Measurements from ENCODE around the gene HPD.
"Not testable (repeated sequence)": the region's sequence is repeated elsewhere in the genome, so short reads cannot be mapped to it uniquely, and the experiment has no call there.

HPD gene

DNA sequence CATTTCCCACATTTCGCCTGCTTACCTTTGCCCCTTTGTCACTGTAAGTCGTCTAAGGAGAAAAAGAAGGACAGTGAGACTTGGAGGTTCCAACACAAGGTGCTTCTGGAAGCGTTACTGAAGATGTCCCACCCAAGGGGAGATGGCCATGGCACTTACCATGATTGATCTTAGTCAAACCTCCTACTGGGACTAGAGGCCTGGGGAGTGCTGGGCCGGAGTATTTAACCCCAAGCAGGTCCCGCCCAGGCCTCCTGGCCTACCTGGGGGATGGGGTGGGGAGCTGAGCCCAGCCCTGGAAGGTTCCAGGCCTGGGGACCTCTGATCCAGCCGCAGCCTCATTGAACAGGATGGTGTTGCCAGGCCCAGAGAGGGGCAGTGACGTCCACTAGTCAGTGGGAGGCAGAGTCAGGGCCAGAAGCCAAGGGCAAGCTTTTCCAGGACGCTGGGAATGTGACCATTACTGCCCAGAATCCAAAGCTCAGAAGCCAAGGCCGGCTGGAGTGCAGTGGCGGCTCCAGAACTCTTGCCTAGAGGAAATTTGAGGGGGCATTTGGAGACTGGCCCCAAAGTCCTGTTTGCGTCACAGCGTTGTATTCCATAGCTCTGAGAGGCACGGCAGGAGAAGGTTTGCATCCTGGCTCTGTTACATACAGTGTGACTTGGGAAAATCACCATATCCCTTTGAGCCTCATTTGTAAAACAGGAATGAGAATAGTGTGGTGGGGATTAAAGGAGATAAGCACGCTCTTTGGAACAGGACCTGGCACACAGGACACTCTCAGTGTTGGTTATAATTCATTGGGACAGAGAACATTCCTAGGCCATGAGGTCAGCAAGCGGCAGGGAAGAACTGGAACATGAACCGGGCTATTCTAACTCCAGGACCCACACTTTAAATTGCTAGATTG is at the start of gene HPD:
TSS of gene HPD (minus strand) at position 198 of the 911 bp plus-strand sequence. CDS start at position 162, 36 bp downstream.
- Histone ChIP-seq H3K4me3 (ENCODE audit: low read depth in 1 of 2, low read length in 2 of 2) (no peak within 1 kb of the TSS), H3K36me3 (ENCODE audit: control insufficient read depth in 1 of 2, insufficient read depth in 2 of 2, low read length in 2 of 2) (no peaks in the 10 kb centered on the region), H3K27me3 (ENCODE audit: low read depth, low read length) (no peaks in the 10 kb centered on the region), H3K9me3 (ENCODE audit: control insufficient read depth in 1 of 2, low read length in 2 of 2) (no peaks in the 10 kb centered on the region), H3K4me1 (ENCODE audit: control insufficient read depth in 1 of 2, insufficient read depth in 2 of 2, low read length in 2 of 2) (peaks cover 3 to 13% of the 10 kb centered on the region in 2 donors), H3K27ac (ENCODE audit: low read length) (peak within 1 kb of the TSS; percentile 74)

- H3K9me3 ChIP-seq (ENCODE audit: control insufficient read depth in 1 of 2, low read length in 2 of 2): no peaks in the 10 kb centered on the region
- H3K27ac ChIP-seq (ENCODE audit: low read length): no peak overlapping the region
- H3K4me3 ChIP-seq (ENCODE audit: low read depth in 1 of 2, low read length in 2 of 2): no peak overlapping the region
- no peaks in the 10 kb centered on the region for H3K27me3 ChIP-seq (ENCODE audit: low read depth, low read length)
- peaks cover 36 to 62% of the 10 kb centered on the region in 2 donors for H3K36me3 ChIP-seq (ENCODE audit: control insufficient read depth in 1 of 2, insufficient read depth in 2 of 2, low read length in 2 of 2)
- H3K4me1 ChIP-seq (ENCODE audit: control insufficient read depth in 1 of 2, insufficient read depth in 2 of 2, low read length in 2 of 2): no peaks in the 10 kb centered on the region
These were observed 47.1 kb upstream of the HPD start for GRCh38 chr12:121905746-121906145.

DNA sequence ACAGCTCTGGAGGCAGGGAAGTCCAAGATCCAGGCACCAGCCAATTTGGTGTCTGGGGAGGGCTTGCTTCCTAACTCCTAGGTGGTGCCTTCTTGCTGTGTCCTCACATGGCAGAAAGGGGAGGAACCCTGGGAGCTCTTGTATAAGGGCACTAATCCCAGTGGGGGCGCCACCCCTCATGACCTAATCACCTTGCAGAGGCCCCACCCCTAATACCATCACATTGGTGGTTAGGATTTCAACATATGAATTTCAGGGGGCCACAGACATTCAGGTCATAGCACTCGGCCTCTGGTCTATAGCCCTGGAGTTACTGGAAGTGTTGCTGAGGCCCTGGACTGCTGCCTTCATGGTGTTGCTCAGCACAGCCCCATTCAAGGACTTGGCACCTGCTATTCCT is 44.5 kb upstream of the HPD start:
- Histone ChIP-seq H3K27me3 (ENCODE audit: low read depth, low read length) (no peaks in the 10 kb centered on the region), H3K36me3 (ENCODE audit: control insufficient read depth in 1 of 2, insufficient read depth in 2 of 2, low read length in 2 of 2) (peaks cover 42 to 65% of the 10 kb centered on the region in 2 donors), H3K4me3 (ENCODE audit: low read depth in 1 of 2, low read length in 2 of 2) (no peak overlapping the region), H3K9me3 (ENCODE audit: control insufficient read depth in 1 of 2, low read length in 2 of 2) (no peaks in the 10 kb centered on the region), H3K4me1 (ENCODE audit: control insufficient read depth in 1 of 2, insufficient read depth in 2 of 2, low read length in 2 of 2) (no peaks in the 10 kb centered on the region), H3K27ac (ENCODE audit: low read length) (no peak overlapping the region)

DNA sequence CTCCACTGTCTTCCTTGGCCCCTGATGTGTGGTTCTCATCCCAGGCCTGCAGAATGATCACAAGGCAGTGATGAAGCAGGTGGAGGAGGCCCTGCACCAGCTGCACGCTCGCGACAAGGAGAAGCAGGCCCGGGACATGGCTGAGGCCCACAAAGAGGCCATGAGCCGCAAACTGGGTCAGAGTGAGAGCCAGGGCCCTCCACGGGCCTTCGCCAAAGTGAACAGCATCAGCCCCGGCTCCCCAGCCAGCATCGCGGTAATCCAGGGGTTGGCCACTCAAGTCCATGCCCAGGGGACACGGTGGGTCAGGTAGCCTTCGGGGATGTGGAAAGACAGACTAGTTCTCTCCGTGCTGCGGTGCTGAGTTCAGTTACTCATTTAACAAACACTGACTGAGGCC is 40.9 kb upstream of the HPD start:
- H3K4me3 ChIP-seq (ENCODE audit: low read depth in 1 of 2, low read length in 2 of 2): no peak overlapping the region
- H3K27me3 ChIP-seq (ENCODE audit: low read depth, low read length): no peaks in the 10 kb centered on the region
- peaks cover 50 to 75% of the 10 kb centered on the region in 2 donors for H3K36me3 ChIP-seq (ENCODE audit: control insufficient read depth in 1 of 2, insufficient read depth in 2 of 2, low read length in 2 of 2)
- no peak overlapping the region for H3K27ac ChIP-seq (ENCODE audit: low read length)
- H3K9me3 ChIP-seq (ENCODE audit: control insufficient read depth in 1 of 2, low read length in 2 of 2): no peaks in the 10 kb centered on the region
- H3K4me1 ChIP-seq (ENCODE audit: control insufficient read depth in 1 of 2, insufficient read depth in 2 of 2, low read length in 2 of 2): no peaks in the 10 kb centered on the region

- Histone ChIP-seq H3K27me3 (ENCODE audit: low read depth, low read length) (no peaks in the 10 kb centered on the region), H3K27ac (ENCODE audit: low read length) (no peak overlapping the region), H3K4me3 (ENCODE audit: low read depth in 1 of 2, low read length in 2 of 2) (no peak overlapping the region), H3K36me3 (ENCODE audit: control insufficient read depth in 1 of 2, insufficient read depth in 2 of 2, low read length in 2 of 2) (peaks cover 43 to 72% of the 10 kb centered on the region in 2 donors), H3K4me1 (ENCODE audit: control insufficient read depth in 1 of 2, insufficient read depth in 2 of 2, low read length in 2 of 2) (peaks cover 6 to 9% of the 10 kb centered on the region in 2 donors), H3K9me3 (ENCODE audit: control insufficient read depth in 1 of 2, low read length in 2 of 2) (no peaks in the 10 kb centered on the region)
These were observed 39.6 kb upstream of the HPD start for GRCh38 chr12:121898287-121898686.

DNA sequence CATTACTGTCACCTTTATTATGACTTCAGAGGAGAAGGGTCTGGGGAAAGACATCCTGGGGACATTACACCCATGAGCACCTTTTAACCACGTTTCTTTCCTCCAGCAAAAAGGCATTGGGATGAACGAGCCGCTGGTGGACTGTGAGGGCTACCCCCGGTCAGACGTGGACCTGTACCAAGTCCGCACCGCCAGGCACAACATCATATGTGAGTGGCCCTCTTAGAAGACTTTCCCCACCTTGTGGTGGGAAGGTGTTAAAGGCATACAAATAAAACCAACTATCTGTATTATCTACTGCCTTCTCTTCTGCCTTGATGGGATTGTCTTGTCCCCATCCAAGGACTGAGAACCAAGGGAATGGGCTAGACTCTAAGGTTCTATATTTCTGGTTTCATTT is 36.0 kb upstream of the HPD start:
- Histone ChIP-seq H3K9me3 (ENCODE audit: control insufficient read depth in 1 of 2, low read length in 2 of 2) (no peaks in the 10 kb centered on the region), H3K4me1 (ENCODE audit: control insufficient read depth in 1 of 2, insufficient read depth in 2 of 2, low read length in 2 of 2) (peaks cover 8 to 21% of the 10 kb centered on the region in 2 donors), H3K4me3 (ENCODE audit: low read depth in 1 of 2, low read length in 2 of 2) (no peak overlapping the region), H3K27me3 (ENCODE audit: low read depth, low read length) (no peaks in the 10 kb centered on the region), H3K36me3 (ENCODE audit: control insufficient read depth in 1 of 2, insufficient read depth in 2 of 2, low read length in 2 of 2) (peaks cover 20 to 45% of the 10 kb centered on the region in 2 donors), H3K27ac (ENCODE audit: low read length) (no peak overlapping the region)

- Histone ChIP-seq H3K27me3 (ENCODE audit: low read depth, low read length) (no peaks in the 10 kb centered on the region), H3K36me3 (ENCODE audit: control insufficient read depth in 1 of 2, insufficient read depth in 2 of 2, low read length in 2 of 2) (peaks cover 16 to 38% of the 10 kb centered on the region in 2 donors), H3K4me3 (ENCODE audit: low read depth in 1 of 2, low read length in 2 of 2) (no peak overlapping the region), H3K27ac (ENCODE audit: low read length) (no peak overlapping the region), H3K9me3 (ENCODE audit: control insufficient read depth in 1 of 2, low read length in 2 of 2) (no peaks in the 10 kb centered on the region), H3K4me1 (ENCODE audit: control insufficient read depth in 1 of 2, insufficient read depth in 2 of 2, low read length in 2 of 2) (peaks cover 13 to 26% of the 10 kb centered on the region in 2 donors)
These were observed 35.4 kb upstream of the HPD start for GRCh38 chr12:121893961-121894460.

GRCh38 chr12:121892673-121893561 is 34.3 kb upstream of the HPD start:
- no peaks in the 10 kb centered on the region for H3K27me3 ChIP-seq (ENCODE audit: low read depth, low read length)
- no peak overlapping the region for H3K27ac ChIP-seq (ENCODE audit: low read length)
- H3K9me3 ChIP-seq (ENCODE audit: control insufficient read depth in 1 of 2, low read length in 2 of 2): no peaks in the 10 kb centered on the region
- H3K36me3 ChIP-seq (ENCODE audit: control insufficient read depth in 1 of 2, insufficient read depth in 2 of 2, low read length in 2 of 2): peaks cover 12 to 34% of the 10 kb centered on the region in 2 donors
- H3K4me1 ChIP-seq (ENCODE audit: control insufficient read depth in 1 of 2, insufficient read depth in 2 of 2, low read length in 2 of 2): peaks cover 17 to 30% of the 10 kb centered on the region in 2 donors
- H3K4me3 ChIP-seq (ENCODE audit: low read depth in 1 of 2, low read length in 2 of 2): no peak overlapping the region

DNA sequence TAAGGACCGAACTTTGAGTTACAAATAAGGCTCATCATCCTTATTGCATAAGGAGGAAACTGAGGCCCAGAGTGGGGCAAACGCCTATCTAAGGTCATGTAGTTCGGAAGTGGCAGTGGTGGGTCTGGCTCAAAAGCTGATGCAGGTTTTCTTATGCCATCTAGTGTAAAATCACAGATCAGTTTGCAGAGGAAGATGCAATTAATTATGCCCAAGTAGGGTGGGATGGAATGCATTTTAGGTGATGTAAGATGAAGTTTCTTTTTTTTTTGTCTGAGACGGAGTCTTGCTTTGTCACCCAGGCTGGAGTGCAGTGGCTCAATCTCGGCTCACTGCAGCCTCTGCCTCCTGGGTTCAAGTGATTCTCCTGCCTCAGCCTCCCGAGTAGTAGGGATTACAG is 31.0 kb upstream of the HPD start:
- H3K27ac ChIP-seq (ENCODE audit: low read length): peak overlapping the region; percentile 90
- peaks cover 19 to 30% of the 10 kb centered on the region in 2 donors for H3K4me1 ChIP-seq (ENCODE audit: control insufficient read depth in 1 of 2, insufficient read depth in 2 of 2, low read length in 2 of 2)
- H3K36me3 ChIP-seq (ENCODE audit: control insufficient read depth in 1 of 2, insufficient read depth in 2 of 2, low read length in 2 of 2): peaks cover 0 to 14% of the 10 kb centered on the region in 2 donors
- H3K4me3 ChIP-seq (ENCODE audit: low read depth in 1 of 2, low read length in 2 of 2): peak overlapping the region; percentile 92
- H3K27me3 ChIP-seq (ENCODE audit: low read depth, low read length); H3K9me3 ChIP-seq (ENCODE audit: control insufficient read depth in 1 of 2, low read length in 2 of 2): not testable (repeated sequence)

- no peaks in the 10 kb centered on the region for H3K9me3 ChIP-seq (ENCODE audit: control insufficient read depth in 1 of 2, low read length in 2 of 2)
- H3K4me3 ChIP-seq (ENCODE audit: low read depth in 1 of 2, low read length in 2 of 2): peak overlapping the region; percentile 92
- H3K27me3 ChIP-seq (ENCODE audit: low read depth, low read length): no peaks in the 10 kb centered on the region
- peaks cover 18 to 28% of the 10 kb centered on the region in 2 donors for H3K4me1 ChIP-seq (ENCODE audit: control insufficient read depth in 1 of 2, insufficient read depth in 2 of 2, low read length in 2 of 2)
- H3K27ac ChIP-seq (ENCODE audit: low read length): peak overlapping the region; percentile 90
- peaks cover 0 to 12% of the 10 kb centered on the region in 2 donors for H3K36me3 ChIP-seq (ENCODE audit: control insufficient read depth in 1 of 2, insufficient read depth in 2 of 2, low read length in 2 of 2)
These were observed 30.6 kb upstream of the HPD start for GRCh38 chr12:121889274-121889624.
